GM21825 (cell line): ENCODE data around the gene CDK5RAP2.
"Not testable (repeated sequence)": the region's sequence is repeated elsewhere in the genome, so short reads cannot be mapped to it uniquely, and the experiment has no call there.

Source experiments
- ATAC-seq: cut with Tn5 transposase; IDR thresholded peaks from one replicate; pipeline ENCODE4 v1.9.1; 2021; ENCODE audit warnings: mild to moderate bottlenecking, moderate library complexity; ENCODE audit not compliant: unreplicated experiment

The CDK5RAP2 gene

GRCh38 chr9:120474591-120475243, 105.2 kb downstream of the CDK5RAP2 start:
- ATAC-seq = no peak

DNA sequence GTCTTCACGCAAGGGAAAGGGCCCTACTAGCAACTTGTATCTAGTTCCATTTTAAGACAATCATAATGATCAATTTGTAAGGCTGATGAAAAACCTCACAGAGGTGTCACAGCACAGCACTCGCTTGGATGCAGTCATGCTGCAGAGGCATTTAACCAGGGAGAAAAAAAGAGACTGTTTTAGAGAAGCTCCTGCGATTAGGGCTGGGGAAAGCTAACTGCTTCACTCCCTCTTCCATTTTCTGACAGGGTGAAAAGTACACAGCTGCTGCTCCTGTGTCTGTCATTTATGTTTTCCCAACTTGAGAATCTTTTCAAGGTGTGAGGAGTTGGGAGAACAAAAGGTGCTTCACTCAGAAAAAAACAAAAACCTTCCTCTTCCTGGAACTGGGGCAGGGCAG, 106.4 kb downstream of the CDK5RAP2 start:
- no peak for ATAC-seq

DNA sequence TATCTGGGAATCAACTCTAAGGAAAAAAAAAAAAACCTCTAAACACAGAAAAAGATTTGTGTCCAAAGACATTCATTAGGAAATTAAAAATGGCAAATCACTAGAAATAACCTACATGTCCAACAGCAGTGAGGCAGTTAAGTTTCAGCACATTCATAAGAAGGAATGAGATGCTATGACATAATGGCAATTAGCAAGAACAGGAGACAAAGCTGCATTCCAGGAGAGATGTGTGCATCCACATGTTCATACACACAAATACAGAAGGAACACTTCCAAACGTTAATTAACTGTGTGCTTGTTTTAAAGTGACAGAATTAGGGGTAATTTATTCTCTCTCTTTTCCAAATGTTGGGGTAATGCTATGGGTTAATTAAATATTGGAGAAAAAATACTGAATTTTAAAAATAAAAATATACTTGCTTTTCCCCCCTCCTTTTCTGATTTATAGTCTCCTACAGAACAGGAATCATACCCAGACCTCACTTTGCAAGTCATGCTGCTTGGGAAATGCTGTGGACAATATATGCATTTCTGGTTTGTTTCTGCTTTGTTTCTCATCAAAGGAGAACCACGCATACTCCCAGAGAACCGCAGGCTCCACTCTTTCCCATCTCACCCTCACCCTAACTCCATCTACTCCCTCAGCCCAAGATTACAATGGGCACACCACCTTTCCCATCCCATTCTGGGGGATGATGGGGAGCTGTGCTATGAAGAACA, 114.1 kb downstream of the CDK5RAP2 start:
- no peak for ATAC-seq

- ATAC-seq = no peak
These were observed 115.0 kb downstream of the CDK5RAP2 start for GRCh38 chr9:120464887-120465421.

GRCh38 chr9:120464176-120464886, 115.6 kb downstream of the CDK5RAP2 start:
- ATAC-seq = no peak

DNA sequence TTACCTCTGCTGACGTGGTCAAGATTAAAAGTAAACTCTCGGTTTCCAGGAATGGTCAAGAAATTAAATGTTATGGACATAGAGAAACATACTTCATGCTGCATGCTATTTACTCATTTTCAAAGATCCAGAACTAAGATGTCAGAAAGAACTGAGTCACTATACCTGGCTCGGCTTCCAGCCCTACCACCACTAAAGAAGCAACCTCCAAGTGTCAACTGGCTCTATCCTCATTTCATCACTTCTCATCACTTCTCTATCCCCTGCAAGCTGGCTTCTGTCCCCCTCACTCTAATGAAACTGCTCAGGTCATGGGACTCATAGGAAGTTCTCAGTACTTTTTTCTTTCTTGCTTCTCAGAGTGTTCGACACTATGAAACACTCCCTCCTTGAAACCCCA, 116.2 kb downstream of the CDK5RAP2 start:
- ATAC-seq = no peak

- not testable (repeated sequence) for ATAC-seq
These were observed 118.3 kb downstream of the CDK5RAP2 start for GRCh38 chr9:120461677-120462076.

- ATAC-seq = no peak
These were observed 123.7 kb downstream of the CDK5RAP2 start for GRCh38 chr9:120456218-120456617.

DNA sequence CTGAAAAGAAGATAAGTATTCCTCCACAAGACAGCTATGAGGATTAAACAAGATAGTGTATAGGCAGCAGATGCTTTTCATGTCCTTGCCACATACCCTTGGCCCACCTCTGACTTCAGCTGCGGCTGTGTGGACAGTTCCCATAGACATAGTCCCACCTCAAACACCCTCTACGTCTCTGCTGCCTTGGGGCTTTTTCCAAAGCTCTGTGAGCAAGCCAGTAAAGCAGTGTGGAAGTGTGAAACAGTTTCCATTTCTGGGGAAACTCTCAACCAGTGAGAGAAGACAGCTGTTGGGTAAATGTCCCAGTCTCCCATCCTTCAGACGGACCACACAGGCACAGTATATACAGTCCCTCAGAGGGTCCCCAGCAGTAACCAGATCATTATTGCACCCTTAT, 125.5 kb downstream of the CDK5RAP2 start:
- no peak for ATAC-seq

GRCh38 chr9:120453792-120454191, 126.2 kb downstream of the CDK5RAP2 start:
- no peak for ATAC-seq

DNA sequence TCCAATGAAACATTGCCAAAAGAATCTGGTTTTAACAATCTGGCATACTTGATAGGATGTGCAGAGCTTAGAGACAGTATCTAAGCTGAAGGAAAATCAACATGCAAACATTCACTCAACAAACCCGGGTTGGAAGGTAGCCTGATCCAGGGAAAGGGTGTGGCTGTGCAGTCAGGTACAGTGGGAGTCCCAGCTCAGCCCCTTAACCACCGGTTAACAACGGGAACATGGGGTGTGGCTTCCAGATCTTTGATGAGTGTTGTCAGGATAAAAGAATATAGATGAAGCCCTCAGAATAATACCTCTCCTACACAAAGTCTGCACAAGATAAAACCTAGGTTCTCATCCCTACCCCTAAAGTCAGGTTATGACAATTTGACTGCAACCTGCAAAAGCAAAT, 127.3 kb downstream of the CDK5RAP2 start:
- ATAC-seq = no peak

- ATAC-seq = no peak
These were observed 129.1 kb downstream of the CDK5RAP2 start for GRCh38 chr9:120450916-120451315.

DNA sequence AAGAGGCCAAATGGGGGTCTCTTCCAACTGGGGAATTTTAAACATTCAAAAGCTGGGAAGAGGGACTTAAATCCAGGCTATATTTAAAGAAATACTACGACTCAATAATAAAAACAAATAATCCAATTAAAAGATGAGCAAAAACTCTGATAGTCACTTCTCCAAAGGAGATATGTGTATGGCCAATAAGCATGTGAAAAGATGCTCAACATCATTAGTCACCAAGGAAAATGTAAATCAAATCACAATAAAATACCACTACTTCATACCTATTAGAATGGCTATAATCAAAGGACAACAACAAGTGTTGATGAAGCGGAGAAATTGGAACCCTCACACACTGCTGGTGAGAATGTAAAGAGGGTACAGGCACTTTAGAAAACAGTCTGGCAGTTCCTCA, 130.4 kb downstream of the CDK5RAP2 start:
- no peak for ATAC-seq

GRCh38 chr9:120447959-120448500, 131.9 kb downstream of the CDK5RAP2 start:
- no peak for ATAC-seq

DNA sequence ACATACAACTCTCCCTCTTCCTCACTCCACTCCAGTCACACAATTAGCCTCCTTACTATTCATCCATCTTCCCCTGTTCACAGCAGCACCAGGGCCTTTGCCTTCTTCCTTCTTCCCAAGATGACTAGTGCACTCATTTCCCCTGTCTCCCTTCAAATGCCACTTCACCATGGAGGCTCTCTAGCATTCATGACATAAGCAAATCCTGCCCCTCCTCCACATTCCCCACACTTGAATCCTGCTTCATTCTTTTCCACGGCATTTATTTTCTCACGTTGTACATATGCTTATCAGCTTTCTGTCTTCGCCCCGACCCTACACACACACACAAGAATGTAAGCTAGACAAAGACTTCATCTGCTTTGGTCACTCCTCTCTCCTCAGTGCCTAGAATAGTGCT, 133.3 kb downstream of the CDK5RAP2 start:
- no peak for ATAC-seq

- ATAC-seq = no peak
These were observed 136.0 kb downstream of the CDK5RAP2 start for GRCh38 chr9:120443976-120444375.

DNA sequence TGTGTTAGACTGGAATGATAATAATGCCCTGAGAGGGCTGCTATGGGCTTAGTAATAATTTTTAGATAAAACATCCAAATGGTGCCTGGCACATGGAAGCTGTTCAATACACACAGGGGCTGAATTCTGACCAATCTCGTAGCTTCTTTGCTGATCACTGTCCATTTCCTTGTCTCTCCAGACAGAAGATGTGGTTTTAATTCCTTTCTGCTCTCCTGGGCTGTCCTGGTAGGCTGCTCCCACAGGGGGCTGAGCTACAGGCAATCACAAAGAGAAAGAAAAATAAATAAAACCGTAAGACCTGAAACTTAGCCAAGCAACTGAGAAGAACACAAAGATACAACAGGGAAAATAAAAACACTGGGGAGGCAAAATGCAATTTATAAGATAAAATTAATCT, 136.5 kb downstream of the CDK5RAP2 start:
- no peak for ATAC-seq

- ATAC-seq = no peak
These were observed 137.5 kb downstream of the CDK5RAP2 start for GRCh38 chr9:120442308-120442995.

DNA sequence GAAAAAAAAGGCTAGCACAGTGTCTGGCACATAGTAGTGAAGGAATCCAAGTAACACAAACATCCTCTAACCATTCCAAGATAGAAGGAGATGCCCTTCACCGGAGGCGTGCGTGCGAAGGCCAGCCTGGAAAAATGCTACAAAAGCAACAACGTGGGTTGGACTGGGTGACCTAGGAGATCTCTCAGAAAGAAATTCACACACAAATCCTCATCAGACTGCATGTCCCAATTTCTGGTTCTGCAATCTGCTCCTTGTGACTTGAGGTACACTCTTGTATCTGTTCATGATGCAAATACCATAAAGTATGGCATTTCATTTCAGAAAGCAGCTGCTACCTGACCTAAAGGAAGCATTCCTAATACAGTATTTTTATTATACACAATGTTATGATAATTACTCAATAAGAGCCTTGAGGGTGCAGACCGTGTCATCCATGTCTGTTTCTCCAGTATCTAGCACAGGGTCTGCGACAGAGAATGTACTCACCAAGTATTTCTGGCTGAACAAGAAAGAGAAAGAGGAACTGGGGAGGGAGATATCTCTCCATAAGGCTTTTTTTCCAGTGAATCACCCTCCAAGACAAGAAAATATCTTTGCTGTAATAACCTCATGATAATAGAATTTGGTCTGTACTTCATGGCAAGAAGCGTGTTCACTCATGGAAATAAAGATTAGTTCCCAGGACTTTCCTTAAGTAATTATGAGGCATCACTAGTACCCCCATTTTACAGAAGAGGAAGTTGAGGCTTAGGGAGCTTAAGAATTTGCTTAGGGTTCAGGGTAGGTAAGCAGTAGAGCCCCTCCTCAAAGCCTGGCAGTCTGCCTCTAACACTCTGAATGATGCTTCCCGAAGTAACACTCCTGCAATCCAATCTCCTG, 138.3 kb downstream of the CDK5RAP2 start:
- no peak for ATAC-seq

GRCh38 chr9:120440791-120441190, 139.2 kb downstream of the CDK5RAP2 start:
- no peak for ATAC-seq
